Right kidney (tissue), 1 donor: Measurements from ENCODE around the gene PSMC3.

Experiments
- DNase-seq: peaks from one replicate; pipeline ENCODE4 v3.0.0-alpha.2; 2016

PSMC3 gene

GRCh38 chr11:47413908-47414684 is 12.1 kb downstream of the PSMC3 start:
- DNase-seq: no peak

GRCh38 chr11:47413351-47413750 is 12.9 kb downstream of the PSMC3 start:
- DNase-seq: no peak

GRCh38 chr11:47411884-47412746 is 14.1 kb downstream of the PSMC3 start:
- no peak for DNase-seq

GRCh38 chr11:47410370-47411264 is 15.6 kb downstream of the PSMC3 start:
- DNase-seq: no peak

GRCh38 chr11:47409440-47410369 is 16.5 kb downstream of the PSMC3 start:
- DNase-seq: no peak

- peak; percentile 80 for DNase-seq
These were observed 17.4 kb downstream of the PSMC3 start for GRCh38 chr11:47408598-47409439.

GRCh38 chr11:47407746-47408590 is 18.3 kb downstream of the PSMC3 start, which contains the start of gene SLC39A13:
Gene SLC39A13, plus strand, starts transcription at chr11:47408590. Its CDS starts 1,505 bp downstream, at chr11:47410095.
- DNase-seq: peak; percentile 98

- DNase-seq: no peak
These were observed 19.1 kb downstream of the PSMC3 start for GRCh38 chr11:47406896-47407745.

GRCh38 chr11:47403571-47403970 is 22.7 kb downstream of the PSMC3 start:
- no peak for DNase-seq

GRCh38 chr11:47403135-47403534 is 23.1 kb downstream of the PSMC3 start:
- DNase-seq: no peak

- DNase-seq: no peak
These were observed 25.4 kb downstream of the PSMC3 start for GRCh38 chr11:47400768-47401279.

GRCh38 chr11:47399860-47400767 is 26.1 kb downstream of the PSMC3 start:
- DNase-seq: peak; percentile 71

GRCh38 chr11:47398551-47398950 is 27.7 kb downstream of the PSMC3 start:
- DNase-seq: no peak

- no peak for DNase-seq
These were observed 28.2 kb downstream of the PSMC3 start for GRCh38 chr11:47398011-47398410.

GRCh38 chr11:47396049-47396320 is 30.3 kb downstream of the PSMC3 start:
- no peak for DNase-seq

GRCh38 chr11:47395223-47396048 is 30.8 kb downstream of the PSMC3 start:
- DNase-seq: no peak
